OCI-LY3 (cell line): ENCODE measurements around the gene ST6GAL1.

Source experiments
- EZH2phosphoT487 ChIP-seq: fragments of 200-600 bp; shearing (Covaris generic); IDR thresholded peaks from 2 replicates; pipeline ENCODE4 v1.6.1; 2018; ENCODE audit warnings: antibody characterized with exemption, mixed run types, low read depth
- TF ChIP-seq, protein P1 (sequence below): fragments of 200-600, 300-600 bp; sonication (generic); IDR thresholded peaks from 2 replicates; pipeline ENCODE4 v1.5.1; 2014; ENCODE audit warnings: antibody characterized with exemption, low read length, low read depth

GRCh38 chr3:187122261-187122660 lies 191.9 kb downstream of the ST6GAL1 start:
- TF ChIP-seq, protein P1, sequence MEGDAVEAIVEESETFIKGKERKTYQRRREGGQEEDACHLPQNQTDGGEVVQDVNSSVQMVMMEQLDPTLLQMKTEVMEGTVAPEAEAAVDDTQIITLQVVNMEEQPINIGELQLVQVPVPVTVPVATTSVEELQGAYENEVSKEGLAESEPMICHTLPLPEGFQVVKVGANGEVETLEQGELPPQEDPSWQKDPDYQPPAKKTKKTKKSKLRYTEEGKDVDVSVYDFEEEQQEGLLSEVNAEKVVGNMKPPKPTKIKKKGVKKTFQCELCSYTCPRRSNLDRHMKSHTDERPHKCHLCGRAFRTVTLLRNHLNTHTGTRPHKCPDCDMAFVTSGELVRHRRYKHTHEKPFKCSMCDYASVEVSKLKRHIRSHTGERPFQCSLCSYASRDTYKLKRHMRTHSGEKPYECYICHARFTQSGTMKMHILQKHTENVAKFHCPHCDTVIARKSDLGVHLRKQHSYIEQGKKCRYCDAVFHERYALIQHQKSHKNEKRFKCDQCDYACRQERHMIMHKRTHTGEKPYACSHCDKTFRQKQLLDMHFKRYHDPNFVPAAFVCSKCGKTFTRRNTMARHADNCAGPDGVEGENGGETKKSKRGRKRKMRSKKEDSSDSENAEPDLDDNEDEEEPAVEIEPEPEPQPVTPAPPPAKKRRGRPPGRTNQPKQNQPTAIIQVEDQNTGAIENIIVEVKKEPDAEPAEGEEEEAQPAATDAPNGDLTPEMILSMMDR = no peak
- no peak for TF ChIP-seq EZH2phosphoT487
